Activated CD4-positive, CD25-positive, alpha-beta regulatory T cell (primary cell): Measurements from ENCODE around the gene GCAT.
A peak's percentile ranks its signal among the peaks of the same experiment; 100 is the strongest.
"Not testable (repeated sequence)": the region's sequence is repeated elsewhere in the genome, so short reads cannot be mapped to it uniquely, and the experiment has no call there.

Source experiments
- DNase-seq, 4 experiments: peaks; one replicate each; lab custom pipeline; 2025; lab: John Stamatoyannopoulos, UW

Gene GCAT

DNA sequence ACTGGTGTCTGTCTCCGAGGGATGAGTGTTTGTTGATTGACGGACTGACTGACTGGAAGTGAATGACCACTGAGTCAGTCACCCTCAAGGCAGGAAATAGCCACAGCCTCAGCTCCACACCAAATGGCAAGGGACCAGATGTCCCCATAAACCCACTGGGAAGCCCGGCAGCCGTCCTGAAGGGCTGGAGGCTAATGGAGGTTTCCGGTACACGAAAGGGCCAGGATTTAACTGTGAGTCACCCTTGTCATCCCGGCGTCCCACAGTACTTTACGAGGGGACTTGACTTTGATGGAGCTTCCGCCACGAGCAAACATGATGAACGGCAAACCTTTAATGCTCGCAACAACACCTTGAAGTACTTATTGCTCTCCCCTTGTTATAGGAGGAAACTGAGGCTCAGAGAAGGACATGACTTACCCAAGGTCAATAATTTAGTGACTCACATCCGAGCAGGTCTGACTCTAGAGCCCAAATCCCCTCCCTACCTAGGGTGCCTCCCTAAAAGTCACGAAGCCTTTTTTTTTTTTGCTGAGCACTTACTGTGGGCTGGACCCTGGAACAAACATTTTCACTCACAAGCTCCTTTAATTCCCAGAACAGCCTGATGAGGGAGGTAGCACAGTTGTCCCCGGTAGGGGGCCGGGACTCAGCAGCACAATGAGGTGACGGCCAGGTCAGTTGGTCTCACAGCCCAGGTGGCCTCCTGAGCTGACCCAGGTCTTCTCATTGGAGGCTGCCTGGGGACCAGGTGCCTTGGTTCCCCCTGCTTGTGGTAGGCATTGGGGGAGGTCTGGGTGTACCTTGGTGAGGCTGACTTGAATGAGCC, 25.2 kb upstream of the GCAT start:
- DNase-seq: no peak

DNA sequence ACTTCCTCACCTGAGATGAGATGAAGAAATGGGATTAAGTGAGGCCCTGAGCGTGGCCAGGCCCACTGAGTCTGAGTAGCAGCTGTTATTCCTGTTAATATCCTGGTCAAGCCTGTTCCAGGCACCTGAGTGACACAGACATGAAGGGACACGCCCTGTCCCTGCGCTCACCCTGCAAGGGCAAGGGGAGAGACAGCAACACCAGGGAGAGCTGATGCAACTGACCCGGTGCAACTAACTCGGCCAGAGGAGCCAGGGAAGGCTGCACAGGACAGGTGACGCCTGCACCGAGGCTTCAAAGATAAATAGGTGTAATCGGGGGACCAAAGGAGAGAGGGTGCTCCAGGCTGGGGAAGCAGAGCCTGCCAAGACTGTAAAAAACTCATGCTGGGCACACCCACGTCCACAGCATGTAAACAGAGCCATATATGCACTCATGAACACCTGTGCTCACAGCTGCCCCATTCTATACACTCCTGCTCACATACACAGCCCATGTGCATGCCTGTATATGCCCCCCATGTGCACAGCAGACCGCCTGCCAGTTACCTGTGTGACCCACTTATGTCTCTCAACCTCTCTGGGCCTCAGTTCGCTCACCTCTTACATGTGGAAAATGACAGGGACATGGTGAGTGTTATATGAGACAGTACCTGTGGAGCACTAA, 22.8 kb upstream of the GCAT start:
- DNase-seq: no peak

GRCh38 chr22:37790234-37790633, 17.5 kb upstream of the GCAT start:
- no peak for DNase-seq

DNA sequence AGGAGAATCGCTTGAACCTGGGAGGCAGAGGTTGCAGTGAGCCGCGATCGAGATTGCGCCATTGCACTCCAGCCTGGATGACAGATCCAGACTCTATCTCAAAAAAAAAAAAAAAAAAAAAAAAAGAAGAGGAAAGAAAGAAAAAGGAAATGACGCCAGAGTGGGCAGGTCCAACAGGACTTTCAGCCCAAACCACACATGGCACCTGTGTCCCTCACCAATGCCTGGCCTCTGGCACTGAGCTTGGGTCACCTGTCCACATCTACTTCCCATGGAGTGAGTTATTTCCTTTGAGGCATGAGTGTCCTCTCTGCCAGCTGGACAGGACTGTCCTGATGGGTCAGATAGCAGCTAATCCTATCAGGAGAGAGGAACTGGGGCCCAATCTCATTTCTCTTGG, 15.2 kb upstream of the GCAT start:
- no peak for DNase-seq

DNA sequence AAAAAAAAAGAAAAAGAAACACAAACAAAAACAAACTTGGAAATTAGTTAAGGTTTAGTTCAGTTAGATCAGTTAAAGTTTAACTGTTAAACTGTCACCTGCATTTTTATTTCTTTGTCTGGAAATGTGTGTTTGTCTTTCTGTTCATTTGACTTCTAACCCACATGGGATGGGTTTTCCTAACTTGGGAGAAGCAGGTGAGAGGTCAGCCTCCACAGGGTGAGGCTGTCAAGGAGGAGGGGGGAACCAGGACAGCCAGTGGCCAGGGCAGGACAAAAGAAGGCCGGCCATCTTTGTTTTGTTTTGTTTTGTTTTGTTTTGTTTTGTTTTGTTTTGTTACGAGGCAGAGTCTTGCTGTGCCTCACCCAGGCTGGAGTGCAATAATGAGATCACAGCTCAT, 13.4 kb upstream of the GCAT start:
- no peak for DNase-seq

- no peak for DNase-seq
Observed at GRCh38 chr22:37796079-37796478, 11.7 kb upstream of the GCAT start.

GRCh38 chr22:37797259-37797658, 10.5 kb upstream of the GCAT start:
- DNase-seq: not testable (repeated sequence)

- DNase-seq: no peak
Observed at GRCh38 chr22:37797874-37798500, 9.7 kb upstream of the GCAT start.

GRCh38 chr22:37799979-37800378, 7.8 kb upstream of the GCAT start:
- not testable (repeated sequence) for DNase-seq

DNA sequence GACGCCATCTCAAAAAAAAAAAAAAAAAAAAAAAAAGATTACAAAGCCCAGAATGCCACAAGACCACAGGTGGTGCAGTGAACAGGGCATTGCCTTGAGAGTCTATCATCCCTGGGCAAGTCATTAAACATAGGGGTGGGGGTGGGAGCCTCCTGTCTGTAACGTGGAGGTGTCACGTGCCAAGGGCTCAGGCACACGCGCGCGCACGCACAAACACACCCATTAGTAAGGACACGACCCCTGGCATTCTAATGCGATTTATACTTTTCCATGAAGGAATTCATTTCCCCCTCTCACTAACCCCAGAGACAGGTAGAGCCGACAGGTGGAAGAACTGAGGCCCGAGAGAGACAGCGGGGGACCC, 5.8 kb upstream of the GCAT start:
- no peak for DNase-seq

DNA sequence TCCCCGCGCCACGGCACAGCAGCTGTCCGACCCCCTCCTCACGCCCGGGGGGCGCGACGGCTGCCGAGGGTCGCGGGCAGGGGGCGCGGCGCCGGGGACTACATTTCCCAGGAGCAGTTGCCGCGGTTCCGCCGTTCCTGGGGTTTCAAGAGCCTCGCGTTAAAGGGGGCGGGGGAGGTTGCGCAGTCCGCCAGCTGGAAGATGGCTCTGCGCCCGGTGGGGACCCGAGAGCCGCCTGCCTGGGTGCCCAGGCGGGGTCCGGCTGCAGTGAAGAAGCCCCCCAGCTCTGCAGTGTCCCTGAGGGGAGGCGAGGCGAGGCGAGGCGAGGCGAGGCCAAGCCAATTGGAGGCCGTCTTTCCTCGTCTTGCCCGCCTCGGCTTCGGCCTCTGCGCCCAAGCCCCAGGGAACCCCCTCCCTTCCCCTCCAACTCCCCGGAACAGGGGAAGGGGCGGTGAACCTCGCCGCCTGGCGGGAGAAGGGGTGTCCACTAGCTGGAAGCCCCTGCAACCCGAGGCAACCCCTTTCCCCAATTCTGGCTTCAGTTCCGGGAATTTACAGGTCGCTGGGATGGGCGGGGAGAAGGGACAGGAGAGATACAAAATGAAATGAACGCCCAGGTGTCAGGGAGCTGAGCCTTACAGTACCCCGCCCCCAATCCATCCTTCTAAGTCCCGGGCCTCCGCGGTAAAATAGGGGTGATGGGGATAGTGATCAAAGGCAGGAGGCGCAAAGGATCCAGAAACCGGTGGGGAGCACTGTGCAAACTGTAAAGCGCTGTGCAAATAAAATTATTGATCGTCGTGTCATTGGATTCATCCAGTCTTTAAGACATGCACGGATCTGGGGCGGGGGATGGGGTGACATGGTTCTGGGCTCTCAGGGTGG, 5.2 kb upstream of the GCAT start:
- no peak for DNase-seq

GRCh38 chr22:37803195-37803638, 4.5 kb upstream of the GCAT start:
- DNase-seq: no peak

GRCh38 chr22:37803639-37804351, 3.9 kb upstream of the GCAT start:
- DNase-seq: no peak

GRCh38 chr22:37804352-37804880, 3.3 kb upstream of the GCAT start:
- no peak for DNase-seq

DNA sequence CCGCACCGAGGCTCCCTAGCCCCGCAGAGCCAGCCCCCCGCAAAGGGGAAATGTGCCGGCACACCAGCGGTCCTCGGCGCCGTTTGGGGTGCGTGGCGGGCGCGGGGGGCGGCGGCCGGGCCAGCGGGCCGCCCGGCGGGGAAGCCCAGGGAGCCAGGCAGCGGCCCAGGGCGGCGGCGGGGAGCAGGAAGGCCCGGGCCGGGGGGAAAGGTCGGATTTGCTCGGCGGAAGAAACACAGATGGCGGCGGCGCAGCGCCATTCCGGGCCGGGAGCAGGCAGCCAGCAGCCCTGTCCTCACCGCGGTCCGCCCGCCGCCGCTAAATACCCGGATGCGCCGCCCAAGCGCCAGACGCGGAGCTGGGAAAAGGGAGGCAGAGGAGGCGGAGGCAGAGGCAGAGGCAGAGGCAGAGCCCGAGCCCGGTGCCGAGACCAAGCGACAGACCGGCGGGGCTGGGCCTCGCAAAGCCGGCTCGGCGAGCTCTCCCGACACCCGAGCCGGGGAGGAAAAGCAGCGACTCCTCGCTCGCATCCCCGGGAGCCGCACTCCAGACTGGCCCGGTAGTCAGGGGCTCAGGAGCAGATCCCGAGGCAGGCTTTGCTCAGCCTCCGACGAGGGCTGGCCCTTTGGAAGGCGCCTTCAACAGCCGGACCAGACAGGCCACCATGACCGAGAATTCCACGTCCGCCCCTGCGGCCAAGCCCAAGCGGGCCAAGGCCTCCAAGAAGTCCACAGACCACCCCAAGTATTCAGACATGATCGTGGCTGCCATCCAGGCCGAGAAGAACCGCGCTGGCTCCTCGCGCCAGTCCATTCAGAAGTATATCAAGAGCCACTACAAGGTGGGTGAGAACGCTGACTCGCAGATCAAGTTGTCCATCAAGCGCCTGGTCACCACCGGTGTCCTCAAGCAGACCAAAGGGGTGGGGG, 2.6 kb upstream of the GCAT start:
- peak; percentile 14 to 33 (median 24) for DNase-seq

- no peak for DNase-seq
Observed at GRCh38 chr22:37805810-37806277, 1.9 kb upstream of the GCAT start.

DNA sequence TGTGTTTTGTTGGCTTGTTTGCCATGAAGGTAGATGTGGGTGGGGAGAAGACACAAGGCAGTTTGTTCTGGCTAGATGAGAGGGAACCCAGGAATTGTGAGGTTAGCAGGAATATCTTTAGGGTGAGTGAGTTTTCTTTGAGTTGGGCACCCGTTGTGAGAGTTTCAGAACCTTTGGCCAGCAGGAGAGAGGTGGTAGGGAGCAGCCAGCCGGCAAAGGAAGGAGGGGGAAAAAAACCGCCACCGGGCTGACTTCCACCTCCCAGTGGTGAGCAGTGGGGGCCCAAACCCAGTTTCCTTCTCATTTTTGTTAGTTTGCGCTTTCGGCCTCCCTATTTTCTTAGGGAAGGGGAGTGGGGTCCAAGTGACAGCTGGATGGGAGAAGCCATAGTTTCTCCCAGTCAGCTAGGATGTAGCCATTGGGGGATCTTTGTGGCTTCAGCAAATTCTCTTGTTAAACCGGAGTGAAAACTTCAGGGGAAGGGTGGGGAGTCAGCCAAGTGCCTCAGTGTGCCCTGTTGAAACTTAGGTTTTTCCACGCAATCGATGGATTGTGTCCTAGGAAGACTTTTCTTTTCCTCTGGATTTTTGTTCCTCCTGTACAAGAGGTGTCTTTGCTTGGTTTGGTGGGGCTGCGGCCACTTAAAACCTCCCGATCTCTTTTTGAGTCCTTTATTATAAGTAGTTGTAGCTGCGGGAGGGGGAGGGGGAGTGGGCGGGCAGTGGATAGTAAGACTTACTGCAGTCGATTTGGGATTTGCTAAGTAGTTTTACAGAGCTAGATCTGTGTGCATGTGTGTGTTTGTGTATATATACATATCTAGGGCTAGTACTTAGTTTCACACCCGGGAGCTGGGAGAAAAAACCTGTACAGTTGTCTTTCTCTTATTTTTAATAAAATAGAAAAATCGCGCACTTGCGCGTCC, 1.1 kb upstream of the GCAT start:
- no peak for DNase-seq

DNA sequence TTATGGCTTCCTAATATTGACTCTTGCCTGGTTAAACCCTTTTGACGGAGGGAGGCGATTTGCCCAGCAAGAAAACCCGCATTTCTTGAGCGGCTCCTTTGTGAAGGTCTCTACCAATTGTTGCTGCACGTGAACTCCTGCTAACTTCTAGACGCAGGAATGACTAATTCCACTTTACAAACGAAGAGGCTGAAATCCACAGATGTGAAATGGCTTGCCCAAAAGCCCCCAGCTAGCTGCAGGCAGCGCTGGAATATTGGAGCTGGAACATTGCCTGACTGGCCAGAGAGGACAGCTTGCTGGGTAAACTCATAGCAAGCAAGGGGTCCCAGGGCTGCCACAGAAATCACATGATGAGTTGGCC, 542 bp downstream of the GCAT start:
- DNase-seq: no peak
